Hypothalamus (tissue), 51 donors: ENCODE results near the gene ARHGAP4.

Experiments used
- DNase-seq, 51 donors: peaks; one replicate each; lab custom pipeline; 2025; lab: John Stamatoyannopoulos, UW

ARHGAP4 gene

DNA sequence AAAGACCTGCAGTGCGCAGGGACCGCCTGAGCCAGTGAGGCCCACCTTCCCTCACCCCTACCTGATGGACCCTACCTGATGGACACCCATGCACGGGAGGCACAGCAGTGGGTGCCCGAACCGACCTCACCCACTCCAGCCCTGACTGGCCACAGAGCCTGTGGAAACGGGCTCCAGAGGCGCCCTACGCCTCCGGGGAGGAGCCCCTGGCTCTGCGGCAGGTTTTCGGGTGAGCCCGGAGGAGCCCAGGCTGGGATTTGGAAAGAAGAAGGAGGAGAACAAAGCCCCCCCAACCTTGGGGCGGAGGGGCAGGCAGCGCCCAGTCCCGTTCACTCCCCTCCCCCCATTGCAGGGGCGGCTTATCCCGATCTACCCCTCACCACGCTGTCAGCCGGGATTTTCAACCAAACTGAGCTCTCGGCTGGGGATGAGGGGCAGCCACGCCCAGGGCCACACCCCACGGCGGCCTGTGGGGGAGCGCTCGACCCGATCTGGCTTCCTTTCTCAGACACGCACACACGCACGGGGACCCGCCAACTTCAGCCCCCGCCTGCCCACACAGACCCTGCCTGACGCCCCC lies 40.8 kb downstream of the ARHGAP4 start:
- no peak for DNase-seq

DNA sequence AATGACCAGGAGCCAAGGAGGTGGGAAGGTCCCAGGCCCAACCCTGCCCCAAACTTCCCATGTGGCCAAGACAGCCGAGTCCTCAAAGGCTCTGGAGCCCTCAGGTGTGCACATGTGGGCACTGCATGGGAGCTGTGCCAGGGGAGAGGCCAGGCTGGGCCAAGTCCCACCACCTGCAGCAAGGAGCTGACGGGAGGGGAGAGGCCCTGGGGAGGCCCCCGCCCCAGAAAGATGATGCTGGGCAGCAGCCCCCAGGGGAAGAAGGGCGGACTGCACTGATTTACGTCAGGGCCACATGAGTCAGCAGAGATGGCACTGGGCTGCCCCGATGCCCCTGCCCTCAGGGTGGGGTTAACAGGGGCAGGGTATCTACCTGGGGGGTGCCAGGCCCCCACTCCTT lies 41.5 kb downstream of the ARHGAP4 start:
- no peak for DNase-seq

DNA sequence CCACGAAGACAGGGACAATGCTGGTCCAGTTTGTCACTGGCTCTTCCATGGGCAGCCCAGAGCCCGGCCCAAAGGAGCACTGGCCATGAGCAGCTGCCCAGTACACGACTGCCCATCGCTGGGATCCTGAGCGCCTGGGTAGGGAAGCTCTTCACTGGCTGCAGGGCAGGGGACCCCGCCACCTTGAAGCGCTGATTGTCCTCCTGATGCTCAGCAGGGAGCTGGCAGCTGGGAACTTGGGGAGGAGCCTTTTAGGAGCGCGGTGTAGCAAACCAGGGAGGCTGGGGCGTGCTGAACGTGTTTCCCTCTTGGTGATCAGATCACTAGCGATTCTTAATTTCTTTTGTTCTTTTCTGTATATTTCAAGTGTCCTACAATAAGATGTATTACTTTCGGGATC lies 41.9 kb downstream of the ARHGAP4 start:
- no peak for DNase-seq

DNA sequence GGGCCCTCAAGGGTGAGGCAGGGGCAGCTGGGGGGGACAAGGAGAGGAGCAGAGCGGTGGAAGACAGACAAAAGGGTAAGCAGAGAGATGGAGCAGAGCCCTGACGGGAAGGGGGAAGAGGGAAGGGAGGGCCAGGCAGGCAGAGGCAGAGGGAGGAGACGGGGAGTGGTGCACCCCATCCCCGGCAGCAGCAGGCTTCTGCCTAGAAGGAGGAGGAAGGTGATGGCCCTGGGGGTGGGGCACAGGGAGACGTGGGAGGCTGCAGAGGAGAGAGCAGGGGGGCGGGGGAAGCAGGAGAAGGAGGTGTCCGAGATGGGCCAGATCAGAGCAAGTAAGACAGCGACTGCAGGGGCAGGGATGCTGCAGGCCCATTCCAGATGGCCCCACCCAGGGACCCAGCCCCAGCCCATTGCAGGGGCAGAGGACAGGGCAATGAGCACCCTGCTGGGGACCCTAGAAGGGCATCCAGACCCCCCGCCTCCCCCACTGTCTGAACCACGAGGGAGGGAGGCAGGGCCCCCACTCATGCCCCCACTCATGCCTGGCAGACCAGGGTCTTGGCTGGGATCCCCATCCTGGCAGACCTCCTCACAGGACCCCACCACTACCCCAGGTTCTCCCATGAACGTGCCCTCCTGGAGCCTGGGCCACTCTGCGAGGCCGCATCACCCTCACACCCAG lies 42.8 kb downstream of the ARHGAP4 start:
- DNase-seq: no peak

DNA sequence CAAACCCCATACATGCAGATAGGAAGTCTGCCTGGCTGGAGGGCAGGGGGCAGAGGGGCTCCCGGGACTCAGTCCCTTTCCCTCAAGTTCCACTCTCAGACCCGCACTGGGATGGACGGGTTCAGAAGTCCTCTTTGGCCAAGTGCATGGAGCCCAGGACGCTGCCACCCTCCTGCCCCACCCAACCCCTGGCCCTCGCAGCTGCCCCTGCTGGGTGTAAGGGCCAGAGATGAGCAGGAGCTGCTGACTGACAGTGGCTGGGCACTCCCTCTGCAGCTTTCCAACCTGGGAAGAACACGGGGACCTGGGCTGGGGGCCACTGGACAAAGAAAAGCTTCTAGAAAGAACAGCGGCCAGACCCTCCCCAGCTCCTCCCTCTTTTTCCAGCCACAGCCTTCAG lies 43.5 kb downstream of the ARHGAP4 start:
- no peak for DNase-seq

DNA sequence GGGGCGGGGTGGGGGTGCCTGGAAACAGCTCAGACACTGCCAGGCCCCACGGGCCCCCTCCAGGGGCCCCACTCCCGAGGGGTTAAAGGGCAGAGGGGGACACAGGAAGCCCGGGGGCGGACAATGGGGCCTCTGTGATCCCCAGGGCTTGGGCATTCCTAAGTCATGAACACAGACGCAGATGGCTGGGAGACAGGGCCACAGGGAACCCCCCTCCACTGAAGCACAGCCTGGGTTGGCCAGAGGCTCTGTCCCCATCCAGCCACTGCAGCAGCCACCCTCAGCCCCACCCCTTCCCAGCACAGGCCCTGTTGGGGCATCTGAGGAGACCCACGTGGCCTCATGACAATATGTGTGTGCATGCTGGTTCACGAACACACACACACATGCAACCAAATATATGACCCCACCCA lies 44.0 kb downstream of the ARHGAP4 start:
- DNase-seq: peak in 4 of 51 donors; percentile 2 to 22 (median 16)

DNA sequence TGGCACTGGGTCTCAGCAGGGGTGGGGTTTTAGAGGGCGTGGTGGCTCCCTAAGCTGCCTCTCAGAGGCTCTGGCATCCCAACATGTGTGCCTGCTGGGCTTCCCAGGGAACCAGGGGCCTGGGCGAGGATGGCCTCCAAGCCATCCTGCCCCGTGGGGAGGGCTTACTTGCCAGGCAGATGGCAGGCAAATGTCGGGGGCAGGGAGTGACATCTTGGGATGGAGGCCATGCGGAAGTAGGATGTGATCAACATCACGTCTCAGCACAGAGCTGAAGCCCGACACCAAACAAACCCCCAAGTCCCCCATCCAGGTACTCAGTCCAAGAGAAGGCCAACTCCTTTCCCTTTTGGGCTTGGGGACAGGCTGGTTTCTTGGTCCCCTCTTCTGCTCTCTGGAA lies 44.8 kb downstream of the ARHGAP4 start:
- DNase-seq: no peak

DNA sequence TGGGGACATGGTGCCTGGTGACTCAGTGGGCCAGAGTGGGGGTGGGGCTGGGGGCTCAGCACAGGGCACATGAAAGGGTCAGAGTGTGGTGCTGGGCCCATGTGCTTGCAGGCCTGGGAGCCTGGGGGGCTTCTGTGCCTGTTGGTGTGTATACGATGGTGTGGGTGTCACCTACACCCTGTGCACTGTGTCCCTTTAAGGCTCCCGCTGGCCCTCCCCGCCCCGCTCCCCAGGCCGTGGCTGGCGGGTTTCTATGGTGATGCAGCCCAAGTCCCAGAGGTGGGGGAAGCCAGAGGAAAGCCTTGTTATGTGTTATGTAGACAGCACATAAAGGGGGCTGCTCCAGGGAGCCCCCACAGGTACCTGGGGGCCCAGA lies 45.6 kb downstream of the ARHGAP4 start:
- no peak for DNase-seq

DNA sequence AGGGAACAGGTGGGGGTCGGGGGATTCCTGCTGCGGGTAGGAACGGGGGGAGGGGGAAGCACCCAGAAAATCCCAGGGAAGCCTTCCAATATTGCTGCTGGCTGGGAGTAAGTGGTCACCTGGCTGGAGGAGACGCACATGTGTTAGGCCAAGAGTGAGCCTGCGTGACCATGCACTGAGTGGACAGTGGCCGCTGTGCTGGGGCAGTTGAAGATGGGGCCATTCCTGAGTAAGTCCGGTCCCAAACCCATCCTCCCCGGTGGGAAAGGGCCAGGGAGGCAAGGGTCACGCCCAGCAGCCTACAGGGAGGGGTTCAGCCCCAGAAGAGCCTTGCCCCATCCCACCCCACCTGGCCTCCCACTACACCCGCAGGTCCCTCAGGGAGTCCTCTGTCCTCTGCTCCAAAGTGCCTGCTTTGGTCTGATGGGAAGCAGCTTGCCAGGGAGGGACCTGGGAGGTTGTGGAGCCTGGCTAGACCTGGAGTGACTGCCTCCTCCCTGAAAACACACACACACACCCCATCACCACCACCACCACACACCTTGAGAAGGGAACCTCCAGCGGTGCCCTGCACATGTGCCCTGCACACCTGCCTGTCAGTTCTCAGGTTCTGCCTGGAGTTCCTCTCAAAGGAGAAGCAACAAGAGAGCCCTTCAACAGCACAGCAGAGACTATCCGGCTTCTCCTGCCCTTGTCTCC lies 46.2 kb downstream of the ARHGAP4 start:
- DNase-seq: no peak

DNA sequence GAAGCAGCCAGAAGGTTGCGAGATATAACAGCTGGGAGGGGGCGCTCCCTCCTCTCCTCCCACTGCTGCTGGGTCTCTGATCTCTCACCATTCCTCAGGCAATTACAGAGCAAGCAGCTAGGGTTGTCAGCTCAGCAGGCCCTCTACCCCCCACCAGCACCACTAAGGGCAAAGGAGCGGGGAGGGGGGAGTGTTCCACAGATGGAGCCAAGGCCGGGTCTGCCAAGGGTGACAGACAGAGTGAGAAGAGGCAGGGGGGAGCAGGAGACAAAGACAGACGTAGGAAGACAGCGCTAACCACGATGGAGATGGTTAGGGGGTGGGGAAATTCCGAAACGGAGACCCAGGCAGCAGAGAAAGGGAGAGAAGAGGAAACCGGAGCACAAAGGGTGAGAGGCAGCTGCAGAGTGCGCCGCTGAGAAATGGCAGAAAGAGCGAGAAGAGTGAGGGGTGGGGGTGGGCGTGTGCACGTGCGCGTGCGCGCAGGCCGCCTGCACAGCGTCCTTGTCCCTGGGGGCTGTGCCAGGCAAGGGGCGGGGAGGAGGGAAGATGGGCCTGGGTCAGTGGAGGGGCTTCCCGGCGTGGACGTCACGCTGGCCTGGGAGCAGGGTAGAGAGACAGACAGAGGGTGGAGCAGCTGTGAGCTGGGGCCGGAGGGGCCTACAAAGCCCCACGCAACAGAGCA lies 47.0 kb downstream of the ARHGAP4 start:
- DNase-seq: no peak

DNA sequence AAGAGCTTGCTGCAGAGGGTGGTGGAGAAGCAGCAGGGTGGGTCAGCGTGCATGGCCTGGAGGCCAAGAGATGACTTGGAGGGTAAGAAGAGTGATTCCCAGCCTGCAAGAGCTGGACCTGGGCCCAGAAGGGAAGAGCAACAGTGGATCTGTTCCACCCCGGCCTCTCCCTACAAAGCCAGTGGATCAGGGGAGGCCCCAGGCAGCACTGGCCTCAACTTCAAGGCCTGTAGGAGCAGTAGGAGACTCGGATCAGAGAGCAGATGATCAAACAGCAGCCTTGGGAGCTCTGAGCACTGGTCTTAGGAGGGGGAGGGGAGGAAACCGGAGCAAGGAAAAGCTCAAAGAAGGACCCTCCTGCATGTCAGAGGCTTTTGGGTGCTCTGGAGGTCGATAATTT lies 47.7 kb downstream of the ARHGAP4 start:
- no peak for DNase-seq

DNA sequence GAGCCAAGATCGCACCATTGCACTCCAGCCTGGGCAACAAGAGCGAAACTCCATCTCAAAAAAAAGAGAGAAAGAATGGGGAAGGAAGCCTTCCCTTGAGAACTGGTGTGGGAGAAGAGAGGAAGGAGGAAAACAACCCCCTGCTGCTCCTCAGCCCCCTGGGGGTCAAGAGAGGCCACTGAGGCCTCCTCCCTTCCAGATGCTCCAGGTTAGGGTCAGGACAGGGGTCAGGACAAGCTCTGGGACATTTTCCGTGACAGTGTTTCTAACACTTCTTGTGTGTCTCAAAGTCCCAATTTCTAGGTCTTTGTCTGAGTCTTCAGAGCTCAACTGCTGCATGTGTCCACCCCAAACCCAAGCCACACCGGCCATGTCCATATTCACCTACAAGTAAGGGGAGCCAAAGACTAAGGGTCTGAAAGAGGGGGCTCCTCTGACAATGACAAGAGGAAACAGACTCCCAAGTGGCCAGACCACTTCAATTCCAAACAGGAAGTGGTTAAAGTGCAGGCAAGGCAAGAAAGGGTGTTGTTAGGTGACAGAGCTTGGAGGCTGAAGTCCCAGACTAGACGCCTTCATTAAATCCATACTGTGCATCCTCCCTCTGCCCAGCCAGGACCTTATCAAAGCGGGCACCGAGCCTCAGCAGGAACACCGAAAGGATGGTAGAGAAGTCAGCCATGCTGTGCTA lies 48.3 kb downstream of the ARHGAP4 start:
- no peak for DNase-seq

DNA sequence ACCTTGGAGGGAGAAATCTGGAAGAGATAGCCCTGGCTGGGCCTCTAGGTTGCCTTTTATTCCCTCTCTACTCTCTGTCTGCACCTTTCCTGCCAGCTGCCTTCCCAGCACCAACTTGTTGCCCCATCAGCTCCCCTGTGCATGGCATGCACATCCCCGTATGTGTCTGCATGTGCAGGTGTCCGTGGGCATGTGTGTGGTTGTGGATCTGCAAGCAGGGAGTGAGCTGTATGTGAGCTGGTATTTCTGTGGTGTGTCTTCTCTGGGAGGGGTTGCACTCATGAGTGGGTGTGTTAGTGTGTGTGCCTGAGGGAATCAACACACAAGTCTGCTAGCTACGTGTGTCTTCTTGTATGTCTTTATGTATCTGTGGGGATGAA lies 50.0 kb downstream of the ARHGAP4 start:
- no peak for DNase-seq

DNA sequence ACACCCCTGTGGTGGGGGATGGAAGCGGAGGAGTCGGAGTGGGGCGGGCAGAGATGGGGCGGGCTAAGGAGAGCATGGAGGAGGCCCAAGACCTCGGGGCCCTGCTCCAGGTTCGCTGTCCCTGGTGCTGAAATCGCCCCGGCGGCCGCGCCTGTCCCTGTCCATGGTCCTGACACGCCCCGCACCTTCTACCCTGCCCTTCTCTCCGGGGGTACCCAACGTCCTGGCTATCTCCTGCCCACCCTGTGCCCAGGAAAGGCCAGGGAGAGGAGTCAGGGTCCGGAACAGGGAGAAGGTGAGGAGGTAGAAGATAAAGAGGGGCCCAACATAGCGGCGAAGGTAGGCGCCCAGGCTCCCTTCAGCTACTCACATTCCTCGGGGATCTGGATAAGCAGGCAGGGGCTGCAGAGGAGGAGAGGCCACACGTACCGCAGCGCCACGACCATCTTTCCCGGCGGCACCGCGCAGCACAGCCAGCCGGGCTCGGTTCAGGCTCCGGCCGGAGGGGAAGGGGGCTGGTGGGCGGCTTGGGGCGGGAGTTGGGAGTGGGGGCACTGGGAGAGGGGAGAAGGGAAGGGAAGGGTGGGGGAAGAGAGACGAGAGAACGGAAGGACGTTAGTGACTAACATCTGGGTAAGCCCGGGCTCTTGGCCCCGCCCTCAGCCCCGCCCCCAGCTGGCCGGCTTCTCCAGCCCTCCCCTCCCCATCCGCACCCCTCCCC lies 50.5 kb downstream of the ARHGAP4 start:
- DNase-seq: peak in 44 of 51 donors; percentile 3 to 67 (median 20)

DNA sequence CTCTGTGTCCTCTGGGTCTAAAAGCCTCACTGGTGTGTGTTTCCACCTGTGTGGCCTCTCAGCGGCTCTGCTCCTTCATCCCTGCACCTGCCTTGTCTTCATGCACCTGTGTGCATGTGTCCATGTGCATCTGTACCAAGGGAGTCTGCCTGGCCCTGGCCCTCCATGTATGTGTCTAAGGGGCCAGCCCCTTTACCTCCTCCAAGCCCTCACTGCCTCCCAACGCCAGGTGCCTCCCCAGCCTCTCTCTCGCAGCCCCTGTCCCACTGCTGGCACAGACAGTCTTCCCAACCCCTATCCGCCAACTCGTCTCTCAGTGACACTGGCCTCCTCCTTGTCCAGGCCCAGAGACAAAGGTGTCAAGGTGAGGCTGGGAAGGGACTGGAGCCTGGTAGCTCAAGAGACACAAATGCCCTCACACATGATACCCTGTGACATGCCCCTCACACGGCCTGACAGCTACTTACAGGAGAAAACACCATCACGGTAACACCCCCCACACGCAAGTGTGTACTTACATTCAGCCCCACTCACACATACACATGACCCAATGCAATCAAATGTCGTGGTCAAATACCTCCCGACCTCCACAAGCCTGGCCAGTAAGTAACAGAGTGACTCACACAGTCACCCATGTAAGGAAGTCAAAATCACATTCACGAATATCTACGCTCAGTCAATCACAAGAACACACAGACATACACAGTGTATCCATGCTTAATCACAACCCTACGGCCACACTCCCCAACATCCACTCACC lies 51.5 kb downstream of the ARHGAP4 start:
- DNase-seq: no peak

DNA sequence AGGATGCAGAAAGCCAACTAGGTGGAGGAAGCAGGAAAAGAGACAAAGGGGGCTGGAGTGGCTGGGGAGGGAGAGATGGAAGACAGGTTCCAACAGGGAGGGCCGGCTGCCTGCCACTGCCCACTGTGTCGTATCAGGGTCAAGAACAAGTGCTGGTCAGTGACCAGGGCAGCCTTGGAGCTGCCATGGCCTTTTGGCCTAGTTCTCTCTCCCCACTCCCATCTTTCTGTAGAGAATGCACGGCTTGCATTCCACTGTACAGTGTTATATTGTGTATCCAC lies 52.0 kb downstream of the ARHGAP4 start:
- DNase-seq: no peak

DNA sequence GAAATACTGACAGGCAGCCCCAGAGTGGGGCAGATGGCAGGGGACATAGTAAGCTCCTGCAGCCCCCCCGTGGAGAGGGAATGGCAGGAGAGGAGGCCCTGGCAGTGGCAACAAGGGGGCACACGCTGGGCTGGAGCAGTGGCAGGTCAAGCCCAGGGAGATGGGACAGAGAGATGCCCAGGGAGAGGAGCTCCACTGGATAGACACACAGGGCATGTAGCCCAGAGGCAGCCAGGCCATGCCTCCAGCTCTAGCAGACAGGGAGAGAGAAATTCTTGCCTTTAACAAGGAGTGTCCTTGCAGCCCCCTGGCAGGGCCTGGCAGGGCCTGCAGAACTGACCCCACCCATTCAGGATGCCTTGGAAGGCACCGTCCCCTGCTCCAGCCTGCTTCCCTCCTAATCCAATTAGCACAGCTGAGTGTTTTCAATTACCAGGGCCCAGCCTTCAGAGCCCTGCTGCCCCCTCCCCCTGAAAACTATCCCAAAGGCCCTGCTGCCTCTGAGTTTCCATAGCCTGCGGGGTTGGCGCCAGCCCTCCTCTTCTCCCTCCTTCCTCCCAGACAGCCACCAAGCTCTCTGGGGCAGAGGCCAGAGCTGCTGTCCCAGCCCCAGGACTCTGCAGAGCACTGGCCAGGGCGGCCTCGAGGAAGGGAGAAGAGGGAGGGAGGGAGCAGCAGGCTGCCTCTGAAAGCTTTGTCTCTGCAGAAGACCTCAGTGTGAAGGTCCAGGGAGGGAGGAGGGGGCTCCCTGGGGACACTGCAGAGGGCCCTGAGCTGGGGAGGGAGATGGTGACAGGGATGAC lies 52.6 kb downstream of the ARHGAP4 start:
- peak in 1 of 51 donors; percentile 9 for DNase-seq

DNA sequence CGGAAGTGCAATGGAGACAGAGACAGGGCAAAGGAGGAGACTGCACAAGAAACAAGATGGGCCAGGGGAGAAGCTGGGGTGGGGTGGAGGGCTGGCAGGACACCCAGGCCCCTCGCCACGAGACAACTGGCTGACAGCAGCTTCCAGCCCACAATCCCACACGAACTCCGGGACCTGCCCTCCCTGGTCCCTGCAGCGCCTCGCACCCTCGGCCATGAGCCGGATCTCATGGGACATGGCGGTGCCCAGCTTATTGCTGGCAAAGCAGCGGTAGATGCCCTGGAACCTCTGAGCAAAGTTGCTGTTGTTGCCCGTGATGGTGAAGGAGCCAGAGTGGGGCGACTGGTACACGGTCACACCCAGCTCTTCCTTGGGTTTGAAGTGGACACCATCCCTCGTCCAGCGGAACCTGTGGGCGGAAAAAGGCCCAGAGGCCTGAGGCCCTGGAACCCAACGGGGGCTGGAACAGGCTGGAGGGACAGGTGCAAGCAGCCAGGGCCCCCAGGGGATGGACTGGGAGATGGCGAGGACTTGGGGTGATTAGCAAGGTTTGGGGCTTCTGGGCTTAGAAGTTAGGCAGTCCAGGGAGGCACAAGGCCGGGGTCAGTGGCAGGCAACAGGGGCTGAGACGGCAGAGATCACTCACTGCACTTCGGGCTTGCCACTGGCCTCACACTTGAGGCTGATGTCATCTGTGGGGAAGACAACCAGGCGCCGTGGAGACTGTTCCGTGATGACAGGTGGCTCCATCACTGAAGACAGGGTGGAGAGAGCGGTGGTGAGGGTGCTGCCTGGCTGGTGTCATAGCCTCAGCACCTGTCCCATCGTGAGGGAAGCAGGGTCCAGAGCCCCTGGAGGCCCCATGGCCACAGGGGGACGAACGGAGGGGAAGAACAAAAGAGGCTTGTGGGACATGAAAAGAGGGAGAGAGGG lies 53.9 kb downstream of the ARHGAP4 start:
- peak in 1 of 51 donors; percentile 16 for DNase-seq
